Stimulated activated CD8-positive, alpha-beta memory T cell treated with anti-CD3 and anti-CD28 coated beads, Interleukin-15, amount 100 ng/mL, for 24 hours (primary cell): ENCODE results near the gene MYO9B.

ENCODE experiments used
- DNase-seq: peaks from one replicate; pipeline ENCODE4 v3.0.0-alpha.2; 2020; ENCODE audit warnings: low read depth

MYO9B gene

DNA sequence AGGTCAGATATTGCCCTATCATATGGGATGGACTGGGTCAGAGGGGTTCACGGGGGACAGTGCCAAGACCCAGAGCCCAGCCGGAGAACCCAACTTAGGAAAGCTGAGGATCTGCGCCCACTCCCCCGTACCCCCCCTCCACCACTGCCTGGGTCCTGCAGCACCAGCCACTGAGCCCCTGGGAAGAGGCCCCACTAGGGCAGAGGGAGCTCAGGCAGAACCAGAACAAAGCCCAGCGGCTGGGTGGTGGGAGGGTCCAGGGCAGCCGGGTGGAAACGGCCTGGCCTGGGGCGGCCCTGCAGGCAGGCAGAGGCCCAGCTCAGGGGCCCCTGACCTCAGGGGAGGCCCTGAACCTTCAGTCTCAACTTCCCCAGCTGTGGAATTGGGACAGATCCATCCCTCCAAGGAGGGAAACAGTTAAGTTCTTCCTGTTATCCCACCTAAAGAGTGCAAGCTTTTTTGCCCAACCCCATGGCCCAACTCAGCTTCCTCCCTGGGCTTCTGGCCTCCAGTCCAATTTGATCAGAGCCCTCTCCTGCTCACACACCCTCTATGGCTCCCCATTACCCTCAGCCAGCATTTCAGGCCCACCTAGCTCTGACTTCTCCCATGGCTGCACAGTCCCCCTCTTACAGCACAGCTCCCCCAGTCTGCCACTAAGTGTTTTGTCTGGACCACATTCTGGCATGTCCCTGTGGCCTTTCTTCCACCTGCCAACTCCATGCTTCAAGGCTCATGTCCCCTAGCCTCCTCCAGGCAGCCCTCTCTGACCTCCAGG, 167.0 kb downstream of the MYO9B start:
- no peak for DNase-seq

DNA sequence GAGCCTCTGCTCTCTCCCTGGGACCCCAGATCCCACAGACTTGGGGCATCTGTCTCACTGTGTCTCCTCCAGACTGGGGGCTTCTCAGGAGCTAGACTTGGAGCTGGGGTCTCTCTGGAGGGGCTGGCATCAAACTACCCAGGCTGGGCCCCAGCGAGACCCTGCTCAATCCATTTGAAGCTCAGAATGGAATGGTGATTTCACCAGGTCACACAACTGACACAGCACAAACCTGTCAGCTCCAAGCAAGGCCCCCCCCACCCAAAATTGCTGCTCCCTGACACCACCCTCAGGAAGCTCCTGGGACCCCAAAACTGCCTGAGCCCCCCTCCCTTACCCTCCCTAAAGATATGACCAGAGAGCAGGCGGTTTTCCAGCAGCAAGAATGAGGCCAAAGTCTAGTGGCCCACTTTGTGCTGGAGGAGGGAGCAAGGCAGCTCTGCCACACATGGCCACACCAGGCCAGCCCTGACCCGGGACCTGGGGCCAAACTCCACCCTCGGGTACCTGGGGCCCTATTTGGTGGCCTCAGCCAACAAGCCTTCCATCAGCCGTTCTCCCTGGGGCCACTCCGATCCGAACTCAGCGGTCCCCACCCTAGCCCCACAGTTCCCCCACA, 167.7 kb downstream of the MYO9B start:
- no peak for DNase-seq

DNA sequence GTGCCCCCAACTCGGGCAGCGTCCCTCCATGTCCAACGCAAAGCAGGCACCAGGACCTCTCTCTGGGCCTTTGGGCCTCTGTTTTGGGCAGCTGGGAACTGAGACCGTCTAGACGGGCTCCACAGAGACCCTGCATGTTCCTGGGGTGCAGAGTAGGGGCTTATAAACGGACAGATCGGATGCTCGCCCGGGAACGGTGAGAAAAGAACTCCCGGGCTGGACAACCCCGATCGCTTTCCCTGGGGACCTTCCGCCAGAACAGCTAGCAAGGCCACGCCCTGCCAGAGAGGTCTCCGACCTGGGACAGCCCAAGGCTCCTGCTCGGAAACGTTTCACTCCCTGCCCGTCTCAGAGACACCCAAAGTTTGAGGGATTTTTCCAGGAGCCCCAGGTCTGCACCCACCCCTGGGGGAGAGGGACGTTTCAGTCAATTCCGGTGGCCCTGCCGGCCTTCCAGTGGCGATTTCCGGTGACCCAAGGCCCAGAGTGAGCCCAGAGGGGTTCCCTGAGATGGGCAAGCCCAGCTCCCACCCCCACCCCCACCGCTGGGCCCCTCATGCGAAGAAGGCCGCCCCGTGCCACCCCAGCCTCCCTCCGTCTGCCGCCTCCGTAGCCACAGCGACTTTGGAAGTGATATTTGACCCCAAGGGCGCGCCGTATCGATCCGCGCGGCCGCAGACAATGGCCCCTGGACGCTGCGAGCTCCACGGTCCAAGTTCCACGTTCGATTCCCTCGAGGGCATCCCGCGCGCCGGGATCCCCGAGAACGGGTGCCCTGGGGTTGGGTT, 168.4 kb downstream of the MYO9B start:
- no peak for DNase-seq

DNA sequence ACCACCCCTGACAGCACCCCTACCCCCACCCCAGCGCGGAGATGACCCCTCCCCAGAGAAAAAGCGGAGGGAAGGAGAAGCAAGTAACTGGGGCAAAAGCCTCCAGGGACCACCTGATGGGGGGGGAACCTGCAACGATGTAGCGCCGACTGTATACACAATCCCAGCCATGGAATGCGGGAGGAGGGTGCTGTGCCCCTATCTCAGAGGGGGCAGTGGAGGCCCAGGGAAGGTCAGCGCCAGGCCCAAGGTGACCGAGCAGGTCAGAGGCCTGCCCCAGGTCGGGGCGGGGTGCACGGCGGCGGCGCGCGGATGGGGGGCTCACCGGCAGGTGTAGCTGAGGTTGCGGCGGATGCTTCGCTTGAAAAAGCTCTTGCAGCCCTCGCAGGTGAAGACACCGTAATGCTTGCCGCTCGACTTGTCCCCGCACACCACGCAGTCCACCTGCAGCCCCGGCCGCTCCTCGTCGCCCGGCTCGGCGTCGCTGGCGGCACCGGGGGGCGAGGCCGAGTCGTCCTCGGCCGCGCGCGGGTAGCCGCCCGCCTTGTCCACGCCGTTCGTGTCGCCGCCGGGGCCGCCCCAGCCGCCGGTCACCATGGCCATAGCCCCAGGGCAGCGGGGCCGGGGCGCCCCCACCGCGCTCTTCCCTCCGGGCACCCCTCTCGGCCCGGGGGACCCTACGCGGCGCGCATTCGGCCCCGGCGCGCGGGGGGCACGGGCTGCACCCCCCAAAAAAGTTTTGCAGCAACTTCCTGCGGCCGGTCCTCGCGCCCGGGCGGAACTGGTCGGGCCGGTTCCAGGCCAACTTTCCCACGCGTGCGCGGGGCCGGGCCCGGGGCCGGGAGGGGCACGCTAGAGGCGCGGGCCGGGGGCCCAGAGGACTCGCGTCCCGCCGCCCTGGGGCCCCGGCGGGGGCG, 169.3 kb downstream of the MYO9B start:
- DNase-seq, result no peak

DNA sequence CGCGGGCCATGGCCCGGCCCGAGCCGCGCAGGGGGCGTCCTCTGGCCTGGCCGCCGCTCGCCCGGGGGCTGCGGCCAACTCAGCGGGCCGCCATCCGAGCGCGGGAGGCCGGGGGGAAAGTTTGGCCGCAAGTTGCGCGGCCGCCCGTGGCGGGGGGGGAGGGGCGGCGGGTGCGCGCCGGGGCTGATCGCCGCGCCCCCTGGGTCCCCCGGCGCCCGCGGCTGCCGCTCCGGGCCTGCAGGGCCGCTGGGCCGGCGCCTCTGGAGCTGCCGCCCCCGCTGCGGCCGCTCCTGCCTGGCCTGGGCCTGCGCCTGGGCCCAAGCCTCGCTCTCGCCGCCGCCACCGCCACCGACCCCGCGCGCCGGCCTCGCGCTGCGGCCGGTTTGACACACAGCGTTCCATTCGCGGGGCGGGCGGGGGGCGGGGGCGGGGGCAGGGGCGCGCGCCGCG, 170.0 kb downstream of the MYO9B start, which contains the start of gene NR2F6:
TSS of gene NR2F6 (minus strand) at position 385 of the 450 bp plus-strand sequence. CDS start 699 bp downstream, outside the sequence.
- no peak for DNase-seq

DNA sequence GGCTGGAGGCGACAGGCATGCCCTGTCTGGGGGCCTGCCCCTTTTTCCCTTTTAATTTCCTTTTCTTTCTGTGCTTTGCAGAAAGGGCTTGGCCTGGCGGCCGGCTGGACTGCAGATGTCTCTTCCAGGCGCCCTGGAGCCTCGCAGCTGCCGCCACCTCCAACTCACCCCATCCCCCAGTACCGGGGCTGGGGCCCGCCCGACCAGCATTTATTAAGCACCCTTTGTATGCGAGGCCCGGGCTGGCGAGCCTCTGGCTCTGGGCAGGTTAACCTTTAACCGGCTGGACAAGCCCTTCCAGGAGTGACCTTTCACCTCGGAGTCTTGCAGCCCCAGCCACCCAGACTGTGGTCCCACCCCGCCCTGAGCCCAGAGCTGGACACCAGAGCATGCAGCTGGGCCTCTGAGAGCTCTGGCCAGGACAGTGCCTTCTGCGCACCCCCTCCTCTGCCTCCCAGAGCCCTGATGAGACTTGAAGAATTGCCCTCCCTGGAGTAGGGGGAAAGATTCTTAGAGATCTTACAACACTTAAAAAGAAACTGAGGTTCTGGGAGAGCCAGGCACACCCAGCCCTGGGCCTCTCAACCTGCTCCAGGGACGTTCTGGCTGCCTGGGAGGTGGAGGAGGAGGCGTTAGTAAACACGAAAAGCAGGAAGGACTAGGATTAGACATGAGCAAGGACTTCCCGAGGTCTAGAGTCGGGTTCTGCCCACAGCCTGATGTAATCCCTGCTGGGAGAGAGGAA, 171.3 kb downstream of the MYO9B start:
- no peak for DNase-seq

DNA sequence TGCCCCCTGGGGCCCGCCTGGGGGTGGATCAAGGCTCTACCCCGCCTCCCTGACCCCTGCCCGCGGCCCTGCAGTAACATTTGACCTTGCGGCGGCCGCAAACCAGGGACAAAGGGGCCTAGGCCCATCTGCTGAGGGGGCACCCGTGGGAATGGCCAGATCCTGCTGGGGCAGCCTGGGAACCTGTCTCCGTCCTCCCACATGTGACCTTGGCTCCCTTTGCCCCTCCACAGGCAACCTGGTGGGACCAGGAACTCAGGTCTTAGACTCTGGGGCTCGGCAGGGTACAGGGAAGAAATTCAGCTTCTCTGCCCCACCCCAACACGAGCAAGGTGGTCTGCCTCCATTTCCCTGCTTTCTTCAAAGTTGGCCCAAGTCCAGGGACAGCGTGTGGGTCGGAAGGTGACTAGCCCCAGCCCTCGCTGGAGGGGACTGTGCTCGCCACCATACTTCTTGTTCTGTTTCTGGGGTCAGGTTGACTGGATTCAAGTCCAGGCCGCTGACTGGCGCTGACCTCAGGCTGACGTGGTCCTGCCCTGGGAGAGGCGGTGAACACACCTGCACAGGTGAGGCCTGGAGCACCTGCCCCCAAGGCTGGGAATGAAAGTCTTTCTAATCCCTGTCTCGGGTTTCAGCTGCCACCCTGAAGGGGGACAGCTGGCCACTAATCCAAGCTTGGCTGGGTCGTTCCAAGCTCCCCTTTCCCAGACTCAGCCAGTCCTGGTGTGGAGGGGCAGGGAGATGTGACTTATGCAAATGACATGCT, 172.6 kb downstream of the MYO9B start:
- DNase-seq, result no peak

DNA sequence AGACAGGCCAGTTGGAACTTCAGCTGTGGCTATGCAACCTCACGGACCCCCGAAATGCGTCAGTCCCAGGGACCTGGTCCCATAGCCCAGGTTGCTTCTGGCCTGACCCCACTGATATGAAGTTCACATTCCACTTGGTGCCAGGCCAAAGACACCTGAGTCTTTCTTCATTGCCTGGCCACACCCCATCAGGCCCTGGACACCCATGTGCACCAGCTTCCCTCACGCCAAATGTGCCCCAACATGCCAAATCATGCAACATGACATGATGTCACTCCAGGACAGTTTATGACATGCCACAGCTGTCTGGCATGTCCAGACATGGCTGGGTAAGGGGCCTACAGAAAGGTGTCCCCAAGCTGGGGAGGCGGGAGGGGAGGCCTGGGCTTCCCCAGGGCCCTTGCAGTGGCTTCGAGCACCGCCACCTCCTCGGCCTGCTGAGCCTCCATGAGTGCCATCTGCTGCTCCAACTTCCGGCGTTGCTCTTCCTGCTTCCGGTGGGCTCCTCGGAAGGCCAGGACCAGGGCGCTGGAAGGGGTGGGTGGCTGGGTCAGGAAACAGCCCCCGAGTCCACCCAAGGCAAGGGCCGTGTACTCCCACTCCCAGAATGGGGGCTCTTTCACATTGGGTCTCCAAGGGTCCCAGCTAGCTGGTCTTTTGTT, 174.4 kb downstream of the MYO9B start:
- DNase-seq, result no peak

DNA sequence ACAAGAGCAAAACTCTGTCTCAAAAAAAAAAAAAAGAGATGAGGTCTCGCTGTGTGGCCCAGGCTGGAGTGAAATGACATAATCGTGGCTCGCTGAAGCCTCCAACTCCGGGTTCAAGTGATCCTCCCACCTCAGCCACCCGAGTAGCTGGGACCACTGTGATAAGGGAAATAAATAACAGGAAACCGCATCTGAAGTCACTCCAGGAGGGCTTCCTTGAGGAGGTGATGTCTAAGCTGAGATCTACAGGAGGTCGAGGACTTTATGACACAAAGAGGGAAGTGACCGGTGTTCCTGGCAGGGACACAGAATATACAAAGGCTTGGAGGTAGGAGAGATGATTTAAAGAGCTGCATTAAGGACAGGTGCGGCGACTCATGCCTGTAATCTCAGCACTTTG, 179.1 kb downstream of the MYO9B start:
- DNase-seq, result no peak

DNA sequence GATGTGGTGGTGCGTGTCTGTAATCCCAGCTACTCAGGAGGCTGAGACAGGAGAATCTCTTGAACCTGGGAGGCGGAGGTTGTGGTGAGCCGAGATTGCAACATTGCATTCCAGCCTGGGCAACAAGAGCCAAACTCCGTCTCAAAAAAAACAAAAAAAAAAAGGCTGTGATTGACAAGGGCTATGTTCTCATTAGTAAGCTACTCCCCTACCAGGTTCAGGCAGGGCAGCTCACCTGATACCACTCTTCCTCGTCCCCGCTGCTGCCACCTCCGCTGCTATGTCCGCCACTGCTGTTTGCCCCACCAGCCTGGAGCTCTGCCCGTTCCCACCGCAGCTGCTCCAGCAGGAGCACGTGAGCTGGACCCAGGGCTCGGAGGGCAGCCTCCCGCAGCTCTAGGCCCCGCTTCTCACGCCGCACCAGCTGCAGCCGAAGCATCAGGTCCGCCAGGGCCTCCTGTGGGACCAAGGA, 179.6 kb downstream of the MYO9B start:
- no peak for DNase-seq

DNA sequence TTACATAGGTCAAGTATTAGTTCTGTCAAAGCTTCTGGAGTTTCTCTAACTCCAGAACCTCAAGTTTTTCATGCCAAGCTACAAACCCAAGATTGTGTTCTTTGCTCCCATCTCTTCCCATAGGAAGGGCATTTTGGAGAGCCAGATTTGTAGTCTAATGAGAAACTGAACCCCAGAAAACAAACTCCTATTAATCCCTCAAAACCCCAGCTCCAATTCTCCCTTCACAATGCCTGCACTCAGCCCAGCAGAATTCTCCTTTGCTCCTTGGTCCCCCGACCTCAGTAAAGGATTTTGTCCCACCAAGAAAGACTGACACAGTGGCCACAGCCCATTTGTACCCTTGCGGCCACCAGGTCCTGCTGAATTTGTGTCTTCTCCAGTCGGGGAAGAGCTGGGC, 180.6 kb downstream of the MYO9B start:
- DNase-seq, result no peak

DNA sequence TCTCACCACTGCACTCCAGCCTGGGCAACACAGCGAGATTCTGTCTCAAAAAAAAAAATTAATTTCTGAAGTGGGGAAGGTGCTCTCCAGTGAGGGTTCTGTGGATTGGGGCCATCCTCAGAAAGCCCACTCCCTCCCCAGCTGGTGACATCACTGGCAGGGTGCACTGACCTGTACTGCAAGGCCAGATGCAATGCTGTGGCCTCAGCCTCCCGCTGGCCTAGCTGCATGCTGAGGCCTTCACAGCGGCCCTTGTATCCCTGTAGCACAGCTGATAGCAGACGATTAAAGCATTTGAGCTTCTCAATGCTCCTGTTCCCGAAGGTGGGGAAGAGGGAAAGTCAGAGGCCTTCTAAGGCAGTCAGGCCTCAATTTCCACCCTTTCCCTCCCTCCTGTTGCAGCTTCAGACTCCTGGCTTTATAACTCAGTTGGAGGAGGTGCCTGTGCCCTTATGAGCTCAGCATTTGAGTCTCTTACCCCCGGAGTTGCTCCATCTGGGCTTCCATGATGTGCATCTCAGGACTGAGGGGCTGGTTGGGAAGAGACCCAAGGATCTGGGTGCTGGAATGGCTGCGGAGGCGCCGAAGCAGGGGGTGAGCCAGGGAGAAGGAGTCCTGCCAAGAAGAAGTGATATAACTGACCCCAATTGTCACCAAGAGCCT, 183.7 kb downstream of the MYO9B start:
- no peak for DNase-seq

DNA sequence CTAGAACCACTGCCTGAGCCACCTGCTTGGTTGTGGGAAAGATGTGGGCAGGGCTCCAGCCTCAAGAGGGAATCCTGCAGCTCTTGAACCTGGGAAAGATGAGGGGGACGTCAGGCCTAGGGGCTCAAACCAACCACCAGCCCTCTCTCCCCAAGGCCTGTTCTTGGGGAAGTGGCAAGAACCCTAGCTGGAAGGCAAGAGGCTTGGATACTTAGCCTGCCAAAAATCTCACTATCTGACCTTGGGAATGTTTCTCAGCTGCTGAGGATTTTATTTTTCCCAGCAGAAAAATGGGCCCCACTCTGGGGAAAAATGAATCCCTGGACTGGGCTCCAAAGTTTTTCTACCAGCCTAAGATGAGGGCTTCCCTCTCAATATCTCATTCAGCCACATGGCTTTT, 184.4 kb downstream of the MYO9B start:
- no peak for DNase-seq

DNA sequence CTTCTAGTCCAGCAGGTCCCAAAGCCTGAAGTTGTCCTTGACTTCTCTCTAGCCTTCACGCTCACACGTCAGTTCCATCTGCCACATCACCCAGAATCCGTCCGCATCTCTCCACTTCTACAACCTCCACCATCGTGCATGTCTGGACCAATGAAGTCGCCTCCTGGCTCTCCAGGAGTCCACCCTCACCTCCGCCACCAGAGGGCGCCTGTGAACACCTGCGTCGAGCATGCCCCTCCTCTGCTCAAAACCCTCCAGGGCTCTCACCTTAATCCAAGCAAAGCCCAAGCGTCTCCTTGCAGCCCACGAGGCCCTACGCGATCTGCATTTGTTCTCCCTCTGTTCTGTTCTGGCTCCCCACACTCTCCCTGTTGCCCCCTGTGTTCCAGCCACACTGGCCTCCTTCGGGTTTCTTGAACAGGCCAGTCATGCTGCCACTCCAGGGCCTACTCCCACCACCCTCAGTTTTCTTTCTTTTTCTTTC, 185.3 kb downstream of the MYO9B start:
- peak; percentile 80 for DNase-seq

DNA sequence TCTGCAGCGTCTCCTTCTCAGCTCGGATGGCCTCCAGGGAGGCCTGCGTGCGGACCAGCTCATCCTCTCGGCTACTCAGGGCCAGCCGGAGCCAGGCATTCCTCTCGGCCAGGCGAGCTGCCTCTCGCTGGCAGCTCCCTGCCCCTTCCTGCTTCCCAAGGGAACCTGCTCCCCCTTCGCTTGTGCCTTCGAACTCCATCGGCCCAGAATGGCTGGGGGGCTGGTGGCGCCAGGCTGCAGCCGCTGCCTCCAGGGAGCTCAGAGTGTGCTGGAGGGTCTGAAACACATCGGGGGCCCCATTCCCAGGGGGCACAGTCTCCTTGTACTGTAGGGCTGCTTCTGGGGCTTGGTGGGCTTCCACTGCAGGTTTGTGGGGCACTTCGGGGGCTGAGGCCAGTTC, 187.0 kb downstream of the MYO9B start:
- DNase-seq, result no peak
